COLO668 (cell line): ENCODE measurements around the gene SSNA1.
A peak's percentile ranks its signal among the peaks of the same experiment; 100 is the strongest.

Experiments
- DNase-seq: peaks from one replicate; lab custom pipeline; 2025; ENCODE audit not compliant: unreplicated experiment; lab: John Stamatoyannopoulos, UW

Gene SSNA1

GRCh38 chr9:137182836-137183235 lies 5.6 kb upstream of the SSNA1 start:
- no peak for DNase-seq

GRCh38 chr9:137183980-137184595 lies 4.4 kb upstream of the SSNA1 start:
- no peak for DNase-seq

GRCh38 chr9:137184881-137185660 lies 3.4 kb upstream of the SSNA1 start:
- DNase-seq: no peak

GRCh38 chr9:137185921-137186320 lies 2.6 kb upstream of the SSNA1 start:
- DNase-seq: no peak

GRCh38 chr9:137186385-137186784 lies 2.1 kb upstream of the SSNA1 start:
- peak; percentile 18 for DNase-seq

GRCh38 chr9:137187386-137187785 lies 1.1 kb upstream of the SSNA1 start:
- no peak for DNase-seq

GRCh38 chr9:137188086-137188489 lies 388 bp upstream of the SSNA1 start:
- DNase-seq: no peak

GRCh38 chr9:137189297-137190295 lies 1.1 kb downstream of the SSNA1 start:
- no peak for DNase-seq

- peak; percentile 28 for DNase-seq
Observed at GRCh38 chr9:137190315-137190856, 1.9 kb downstream of the SSNA1 start.

- DNase-seq: no peak
Observed at GRCh38 chr9:137191245-137191644, 2.8 kb downstream of the SSNA1 start.

- no peak for DNase-seq
Observed at GRCh38 chr9:137191691-137192447, 3.4 kb downstream of the SSNA1 start.

- no peak for DNase-seq
Observed at GRCh38 chr9:137192448-137192780, 3.9 kb downstream of the SSNA1 start.

GRCh38 chr9:137192859-137193258 lies 4.4 kb downstream of the SSNA1 start:
- DNase-seq: no peak

GRCh38 chr9:137193771-137194170 lies 5.3 kb downstream of the SSNA1 start:
- DNase-seq: peak; percentile 44

- peak; percentile 74 for DNase-seq
Observed at GRCh38 chr9:137194388-137194787, 5.9 kb downstream of the SSNA1 start.

- DNase-seq: peak; percentile 88
Observed at GRCh38 chr9:137194909-137195308, 6.4 kb downstream of the SSNA1 start.

- DNase-seq: peak; percentile 99
Observed at GRCh38 chr9:137195525-137196220, 7.2 kb downstream of the SSNA1 start.

GRCh38 chr9:137198051-137198901 lies 9.8 kb downstream of the SSNA1 start:
- DNase-seq: peak; percentile 75

- DNase-seq: peak; percentile 27
Observed at GRCh38 chr9:137198902-137199283, 10.4 kb downstream of the SSNA1 start.
